ENCODE data around the gene CHTOP. TPM values are rescaled to one million over a fixed set of nuclear protein-coding genes. Genes with fewer than 3 reads are reported as not detected.
A peak's percentile ranks its signal among the peaks of the same experiment; 100 is the strongest.

CHTOP gene
- total RNA-seq, 4 donors from 2014 or later, result 34.5 to 43.8 (median 37.6) TPM

- peaks cover 74 to 100% (median 88%) of the 10 kb centered on the region in 4 donors for H3K36me3 ChIP-seq
- no peaks in the 10 kb centered on the region for H3K9me3 ChIP-seq
- no peak for TF ChIP-seq POLR2A (IDR thresholded peaks at IDR 0.05; ENCODE audit: low read depth)
- TF ChIP-seq POLR2AphosphoS5 (IDR thresholded peaks at IDR 0.05), result no peak
- TF ChIP-seq EP300 (IDR thresholded peaks at IDR 0.05), result no peak
- TF ChIP-seq CTCF (IDR thresholded peaks at IDR 0.05), result no peak
- 82% methylated on average over 11 of the region's 11 CpGs for WGBS
- intact Hi-C loops (cut with DNase I), result no loop called here
- peaks cover 32 to 58% (median 35%) of the 10 kb centered on the region in 4 donors for H3K4me1 ChIP-seq
- peak overlapping the region in 1 of 4 donors; percentile 12 for H3K27ac ChIP-seq (replicated peaks in 1 of 4)
- DNase-seq (ENCODE audit: extremely low spot score), result no peak
- H3K4me3 ChIP-seq, result no peak overlapping the region
- no peaks in the 10 kb centered on the region for H3K27me3 ChIP-seq
These were observed 8.3 kb downstream of the CHTOP start for GRCh38 chr1:153642161-153642560.

DNA sequence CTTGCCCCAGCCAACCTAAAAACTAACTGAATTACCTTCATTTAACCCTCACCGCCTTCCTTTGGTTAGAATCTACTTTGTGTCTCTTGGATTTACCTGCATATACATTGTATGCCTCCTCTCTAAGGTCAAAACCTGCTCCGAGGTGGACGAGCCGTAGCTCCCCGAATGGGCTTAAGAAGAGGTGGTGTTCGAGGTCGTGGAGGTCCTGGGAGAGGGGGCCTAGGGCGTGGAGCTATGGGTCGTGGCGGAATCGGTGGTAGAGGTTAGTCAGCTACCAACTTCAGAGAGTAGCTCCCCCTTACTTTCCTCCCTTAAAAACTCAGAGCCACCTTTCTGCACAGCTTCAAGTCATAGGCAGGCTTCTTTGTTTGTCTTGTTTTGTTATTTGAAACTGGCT, 9.2 kb downstream of the CHTOP start:
- intact Hi-C loops (cut with DNase I), result no loop called here
- 90% methylated on average over 11 of the region's 11 CpGs for WGBS

DNA sequence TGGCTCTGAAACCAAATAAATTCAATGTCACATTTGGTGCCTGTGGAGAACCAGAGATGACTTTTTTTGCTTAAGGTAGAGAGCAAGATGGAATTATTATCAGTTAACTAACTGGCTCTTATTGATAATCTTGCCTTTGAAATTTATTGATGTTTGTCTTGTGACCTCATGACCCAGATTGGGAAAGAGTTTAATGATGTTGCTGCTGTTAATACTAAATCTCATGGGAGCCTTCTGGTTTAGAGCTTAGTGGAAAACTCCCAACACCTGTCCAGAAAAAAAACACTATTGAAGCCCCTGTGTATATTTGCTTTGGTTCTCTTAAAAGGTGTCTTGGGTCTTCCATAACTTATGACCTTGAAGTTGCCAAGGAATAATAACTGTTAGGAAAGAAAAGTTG, 9.9 kb downstream of the CHTOP start:
- intact Hi-C loops (cut with DNase I), result no loop called here
- Histone ChIP-seq H3K4me3 (no peak overlapping the region), H3K27me3 (no peaks in the 10 kb centered on the region), H3K36me3 (peaks cover 59 to 86% (median 72%) of the 10 kb centered on the region in 4 donors), H3K27ac (replicated peaks in 1 of 4) (peak overlapping the region in 3 of 4 donors; percentile 4 to 51 (median 17)), H3K9me3 (no peaks in the 10 kb centered on the region), H3K4me1 (peaks cover 19 to 48% (median 27%) of the 10 kb centered on the region in 4 donors)
- TF ChIP-seq POLR2AphosphoS5 (IDR thresholded peaks at IDR 0.05), result no peak
- TF ChIP-seq CTCF (IDR thresholded peaks at IDR 0.05), result no peak
- no peak for TF ChIP-seq EP300 (IDR thresholded peaks at IDR 0.05)
- TF ChIP-seq POLR2A (IDR thresholded peaks at IDR 0.05; ENCODE audit: low read depth), result no peak
- DNase-seq (ENCODE audit: extremely low spot score), result no peak

More for the DNA sequence above, 9.2 kb downstream of the CHTOP start:
- Histone ChIP-seq H3K4me3 (no peak overlapping the region), H3K4me1 (peaks cover 22 to 51% (median 27%) of the 10 kb centered on the region in 4 donors), H3K9me3 (no peaks in the 10 kb centered on the region), H3K27ac (replicated peaks in 1 of 4) (peak overlapping the region in 1 of 4 donors; percentile 51), H3K27me3 (no peaks in the 10 kb centered on the region), H3K36me3 (peaks cover 66 to 93% (median 79%) of the 10 kb centered on the region in 4 donors)
- DNase-seq (ENCODE audit: extremely low spot score), result no peak
- no peak for TF ChIP-seq POLR2AphosphoS5 (IDR thresholded peaks at IDR 0.05)
- no peak for TF ChIP-seq EP300 (IDR thresholded peaks at IDR 0.05)
- no peak for TF ChIP-seq CTCF (IDR thresholded peaks at IDR 0.05)
- TF ChIP-seq POLR2A (IDR thresholded peaks at IDR 0.05; ENCODE audit: low read depth), result no peak

- no peak for TF ChIP-seq POLR2A (IDR thresholded peaks at IDR 0.05; ENCODE audit: low read depth)
- no peak for TF ChIP-seq EP300 (IDR thresholded peaks at IDR 0.05)
- TF ChIP-seq POLR2AphosphoS5 (IDR thresholded peaks at IDR 0.05), result no peak
- TF ChIP-seq CTCF (IDR thresholded peaks at IDR 0.05), result no peak
- no peak for DNase-seq (ENCODE audit: extremely low spot score)
- intact Hi-C loops (cut with DNase I), result no loop called here
- H3K27me3 ChIP-seq, result no peaks in the 10 kb centered on the region
- 84% methylated on average over 5 of the region's 5 CpGs for WGBS
- peaks cover 11 to 28% (median 18%) of the 10 kb centered on the region in 4 donors for H3K4me1 ChIP-seq
- peak overlapping the region in 2 of 4 donors; percentile 8 to 19 for H3K27ac ChIP-seq (replicated peaks in 1 of 4)
- H3K4me3 ChIP-seq, result no peak overlapping the region
- H3K36me3 ChIP-seq, result peaks cover 34 to 56% (median 44%) of the 10 kb centered on the region in 4 donors
- H3K9me3 ChIP-seq, result no peaks in the 10 kb centered on the region
These were observed 12.9 kb downstream of the CHTOP start for GRCh38 chr1:153646672-153647345.

All from esophagus muscularis mucosa (tissue), 4 donors.